ENCODE results near the gene MAP2K7. TPM values are rescaled to one million over a fixed set of nuclear protein-coding genes. Genes with fewer than 3 reads are reported as not detected.

The MAP2K7 gene
- total RNA-seq, 2 experiments from 2014 or later = 36.8 to 37.0 TPM

GRCh38 chr19:7900401-7900870 is 3.2 kb upstream of the MAP2K7 start:
- TF ChIP-seq CTCF (IDR thresholded peaks at IDR 0.05) = no peak
- Mint-ChIP-seq H3K4me3 (no peak overlapping the region), H3K9me3 (no peaks in the 10 kb centered on the region), H3K36me3 (ENCODE audit: low read depth) (peaks cover 10% of the 10 kb centered on the region), H3K27ac (no peak overlapping the region), H3K4me1 (ENCODE audit: low read depth) (peaks cover 12% of the 10 kb centered on the region), H3K27me3 (no peaks in the 10 kb centered on the region)
- intact Hi-C loops (cut with micrococcal nuclease) = no loop called here
- no peak for ATAC-seq
- no peak for DNase-seq
- POLR2A ChIA-PET = interaction anchor here (1.0 to 2.2 kb wide), 4 partner anchors 13 to 43 kb away, joined by 3 to 6 read pairs (median 4); partner anchors contain the start of genes LRRC8E and TIMM44
- CTCF ChIA-PET = interaction anchor here (1.5 to 2.0 kb wide), 2 partner anchors 31 to 220 kb away, joined by 3 to 6 read pairs; partner anchors contain the start of gene TRAPPC5

DNA sequence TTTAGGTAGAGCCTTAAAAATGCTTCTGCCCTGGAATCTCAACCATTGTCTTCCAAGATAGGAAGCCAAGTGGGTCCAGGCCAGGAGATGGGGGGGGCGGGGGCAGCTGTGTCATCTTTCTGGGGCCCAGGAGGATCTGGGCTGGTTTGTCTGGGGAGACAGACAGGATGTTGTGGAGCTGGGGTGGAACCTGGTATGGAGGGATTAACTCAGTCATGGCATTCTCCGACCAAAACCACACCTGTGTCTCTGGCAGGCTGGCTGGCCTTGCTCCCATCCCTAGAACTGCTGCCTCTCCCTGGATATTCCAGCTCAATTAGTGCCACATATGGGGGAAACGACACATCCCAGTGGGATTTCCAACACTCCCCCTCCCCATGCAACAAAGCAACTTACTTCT is 2.7 kb upstream of the MAP2K7 start:
- ChIA-PET CTCF (interaction anchor here (1.5 to 2.0 kb wide), 2 partner anchors 31 to 220 kb away, joined by 3 to 6 read pairs; partner anchors contain the start of gene TRAPPC5), POLR2A (interaction anchor here (1.0 to 2.2 kb wide), 4 partner anchors 13 to 43 kb away, joined by 3 to 6 read pairs (median 4); partner anchors contain the start of genes LRRC8E and TIMM44)
- intact Hi-C loops (cut with micrococcal nuclease) = no loop called here
- Mint-ChIP-seq H3K9me3 (no peaks in the 10 kb centered on the region), H3K36me3 (ENCODE audit: low read depth) (peaks cover 13% of the 10 kb centered on the region), H3K27me3 (no peaks in the 10 kb centered on the region), H3K4me3 (no peak overlapping the region), H3K4me1 (ENCODE audit: low read depth) (peaks cover 16% of the 10 kb centered on the region), H3K27ac (no peak overlapping the region)
- ATAC-seq = no peak
- DNase-seq = no peak
- TF ChIP-seq CTCF (IDR thresholded peaks at IDR 0.05) = no peak

DNA sequence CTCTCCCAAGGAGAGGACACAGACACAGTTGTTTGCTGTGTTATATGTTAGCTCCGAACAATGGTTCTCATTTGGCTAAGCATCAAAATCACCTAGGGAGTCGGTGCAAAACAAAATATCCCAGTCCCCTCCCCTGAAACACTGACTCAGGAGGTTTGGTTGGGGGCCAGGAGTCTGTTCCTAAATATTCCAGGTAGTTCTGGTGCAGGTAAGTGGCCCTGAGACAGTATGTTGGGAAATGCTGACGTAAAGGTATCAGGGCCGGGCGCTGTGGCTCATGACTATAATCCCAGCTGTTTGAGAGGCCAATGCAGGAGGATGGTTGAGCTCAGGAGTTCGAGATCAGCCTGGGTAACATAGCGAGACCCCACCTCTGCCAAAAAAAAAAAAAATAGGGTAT is 2.3 kb upstream of the MAP2K7 start:
- CTCF ChIA-PET = interaction anchor here (1.0 to 2.0 kb wide), 4 partner anchors 32 to 221 kb away, joined by 3 to 6 read pairs (median 4); partner anchors contain the start of gene TRAPPC5
- no peaks in the 10 kb centered on the region for H3K9me3 Mint-ChIP-seq
- no peaks in the 10 kb centered on the region for H3K27me3 Mint-ChIP-seq
- intact Hi-C loops (cut with micrococcal nuclease) = no loop called here
- TF ChIP-seq CTCF (IDR thresholded peaks at IDR 0.05) = no peak
- H3K4me3 Mint-ChIP-seq = no peak overlapping the region
- ATAC-seq (no peak), DNase-seq (no peak)
- no peak overlapping the region for H3K27ac Mint-ChIP-seq
- POLR2A ChIA-PET = interaction anchor here (0.7 to 1.8 kb wide), 5 partner anchors 14 to 81 kb away, joined by 3 to 5 read pairs (median 3); partner anchors contain the start of genes LRRC8E and TIMM44
- H3K36me3 Mint-ChIP-seq (ENCODE audit: low read depth) = peaks cover 15% of the 10 kb centered on the region
- peaks cover 18% of the 10 kb centered on the region for H3K4me1 Mint-ChIP-seq (ENCODE audit: low read depth)

- H3K27me3 Mint-ChIP-seq = no peaks in the 10 kb centered on the region
- peaks cover 15% of the 10 kb centered on the region for H3K36me3 Mint-ChIP-seq (ENCODE audit: low read depth)
- H3K9me3 Mint-ChIP-seq = no peaks in the 10 kb centered on the region
- ATAC-seq (no peak), DNase-seq (no peak)
- ChIA-PET CTCF (interaction anchor here (1.0 to 1.6 kb wide), 7 partner anchors 15 to 50 kb away, joined by 3 to 10 read pairs (median 4); partner anchors contain the start of genes SNAPC2 and TIMM44), POLR2A (interaction anchor here (1.5 to 1.6 kb wide), 2 partner anchors 14 to 21 kb away, joined by 5 to 13 read pairs; no protein-coding TSS in a partner anchor)
- peak overlapping the region; percentile 86 for H3K27ac Mint-ChIP-seq
- H3K4me3 Mint-ChIP-seq = peak overlapping the region; percentile 86
- TF ChIP-seq CTCF (IDR thresholded peaks at IDR 0.05) = no peak
- H3K4me1 Mint-ChIP-seq (ENCODE audit: low read depth) = peaks cover 18% of the 10 kb centered on the region
- intact Hi-C loops (cut with micrococcal nuclease) = no loop called here
These were observed 857 bp upstream of the MAP2K7 start for GRCh38 chr19:7902796-7903243.
